AML-193 (cell line): Measurements from ENCODE around the gene HNRNPU.

Source experiments
- DNase-seq, 2 experiments: peaks; one replicate each; lab custom pipeline; 2025; lab: John Stamatoyannopoulos, UW

The HNRNPU gene

GRCh38 chr1:244864253-244865027 lies at the start of gene HNRNPU:
Gene HNRNPU (minus strand): TSS chr1:244864543. CDS start chr1:244864307, 236 bp downstream.
- peak; percentile 93 to 94 for DNase-seq

GRCh38 chr1:244913806-244914205 lies 49.5 kb upstream of the HNRNPU start:
- no peak for DNase-seq

- no peak for DNase-seq
These were observed 39.8 kb upstream of the HNRNPU start for GRCh38 chr1:244904119-244904518.

DNA sequence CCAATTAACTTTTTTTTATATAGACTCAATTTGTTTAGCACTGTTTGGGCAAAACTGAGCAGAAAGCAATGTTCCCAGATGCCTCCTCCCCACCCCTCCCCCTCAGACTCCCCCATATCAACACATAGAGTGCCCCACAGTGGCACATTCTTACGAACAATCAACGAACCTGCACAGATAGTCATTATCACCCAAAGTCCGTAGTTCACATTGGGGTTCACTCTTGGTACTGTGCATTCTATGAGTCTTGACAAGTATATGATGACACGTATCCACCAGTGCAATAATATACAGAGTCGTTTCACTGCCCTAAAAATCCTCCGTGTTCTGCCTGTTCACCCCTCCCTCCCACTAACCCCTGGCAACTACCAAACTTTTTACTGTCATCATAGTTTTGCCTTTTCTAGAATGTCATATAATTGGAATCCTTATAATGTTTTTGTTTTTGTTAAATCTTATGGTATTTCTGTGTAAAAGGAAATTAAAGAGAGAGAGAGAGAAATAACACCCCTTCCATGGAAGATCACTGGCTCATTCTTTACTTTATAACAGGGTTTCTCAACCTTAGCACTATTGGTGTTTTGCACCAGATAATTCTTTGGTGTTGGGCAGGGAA lies 37.2 kb upstream of the HNRNPU start:
- no peak for DNase-seq

GRCh38 chr1:244897476-244898254 lies 33.3 kb upstream of the HNRNPU start:
- DNase-seq, result no peak

GRCh38 chr1:244896550-244896949 lies 32.2 kb upstream of the HNRNPU start:
- DNase-seq, result no peak

- DNase-seq, result no peak
These were observed 29.5 kb upstream of the HNRNPU start for GRCh38 chr1:244893836-244894235.

DNA sequence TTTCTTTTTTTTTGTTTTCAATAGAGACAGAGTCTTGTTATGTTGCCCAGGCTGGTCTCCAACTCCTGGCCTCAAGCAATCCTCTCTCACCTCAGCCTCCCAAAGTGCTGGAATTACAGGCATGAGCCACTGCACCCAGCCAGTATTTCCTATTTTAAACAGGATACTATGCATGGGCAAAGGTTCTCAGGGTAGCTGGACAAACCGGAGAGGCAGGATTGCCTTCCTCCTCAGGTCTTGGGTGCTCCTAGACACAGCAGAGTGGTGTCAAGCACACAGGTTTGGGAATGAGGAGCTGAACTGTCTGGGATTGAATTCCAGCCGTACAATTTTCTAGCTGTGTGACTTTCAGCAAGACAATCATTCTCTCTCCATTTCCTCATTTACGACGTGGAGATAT lies 22.9 kb upstream of the HNRNPU start:
- DNase-seq, result no peak

DNA sequence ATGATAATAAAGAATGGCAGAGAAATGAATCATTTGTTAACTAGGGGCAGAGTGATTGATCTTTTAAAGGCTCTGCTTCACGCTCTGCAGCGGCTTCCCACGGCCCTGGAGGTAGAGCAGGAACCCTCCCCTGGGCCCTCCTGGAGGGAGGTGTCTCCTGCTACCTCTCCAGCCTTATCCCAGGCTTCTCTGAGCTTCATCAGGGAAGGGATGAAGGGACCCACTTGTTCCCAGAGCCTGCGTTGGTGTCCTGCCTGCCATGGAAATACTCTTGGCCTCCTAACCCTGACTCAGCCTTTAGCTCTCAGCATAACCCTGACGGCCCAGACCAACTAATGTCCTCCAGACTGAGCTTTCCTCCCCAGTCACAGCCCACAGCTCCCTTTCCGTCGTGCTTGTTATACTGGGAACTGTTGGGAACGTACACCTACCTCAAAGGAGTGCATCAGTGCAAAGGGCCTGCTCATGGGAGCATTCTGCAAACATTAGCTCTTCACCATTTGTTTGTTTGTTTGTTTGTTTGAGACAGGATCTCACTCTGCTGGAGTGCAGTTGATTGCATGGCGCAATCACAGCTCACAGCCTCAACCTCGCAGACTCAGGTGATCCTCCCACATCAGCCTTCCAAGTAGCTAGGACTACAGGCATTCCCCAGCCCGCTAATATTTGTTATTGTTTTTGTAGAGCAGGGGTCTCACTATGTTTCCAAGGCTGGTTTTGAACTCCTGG lies 17.4 kb upstream of the HNRNPU start:
- DNase-seq, result no peak

GRCh38 chr1:244878681-244879080 lies 14.3 kb upstream of the HNRNPU start:
- DNase-seq, result no peak

DNA sequence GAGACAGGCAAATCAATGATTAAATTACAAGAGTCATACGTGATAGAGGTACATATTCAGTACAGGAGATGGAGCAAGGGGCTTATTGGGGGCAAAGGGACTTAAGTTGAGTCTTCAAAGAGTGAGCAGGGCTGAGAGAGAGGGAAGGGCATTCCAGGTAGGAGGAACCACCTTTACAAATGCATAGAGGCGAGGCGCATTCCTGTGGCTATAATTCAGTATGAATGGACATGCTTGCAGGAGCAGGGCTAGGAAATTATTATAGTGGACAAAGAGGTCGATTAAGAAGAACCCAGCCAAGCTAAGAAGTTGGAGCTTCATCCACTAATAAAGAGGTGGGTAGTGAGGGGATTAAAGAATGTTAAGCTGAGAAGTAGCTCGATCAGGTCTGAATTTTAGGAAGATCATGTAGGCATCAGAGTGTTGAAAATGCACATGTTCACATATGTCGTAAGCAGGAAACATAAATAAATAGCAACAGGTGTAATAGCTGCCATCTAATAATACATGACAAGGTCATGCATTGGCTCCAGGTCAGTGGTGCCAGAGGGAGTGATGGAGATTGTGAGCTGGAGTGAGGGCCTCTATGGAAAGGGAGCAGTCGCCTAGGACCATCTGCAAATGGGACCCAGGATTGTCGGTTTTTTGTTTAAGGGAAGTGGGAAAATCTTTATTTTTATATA lies 12.0 kb upstream of the HNRNPU start:
- no peak for DNase-seq

GRCh38 chr1:244874974-244875579 lies 10.7 kb upstream of the HNRNPU start:
- no peak for DNase-seq

DNA sequence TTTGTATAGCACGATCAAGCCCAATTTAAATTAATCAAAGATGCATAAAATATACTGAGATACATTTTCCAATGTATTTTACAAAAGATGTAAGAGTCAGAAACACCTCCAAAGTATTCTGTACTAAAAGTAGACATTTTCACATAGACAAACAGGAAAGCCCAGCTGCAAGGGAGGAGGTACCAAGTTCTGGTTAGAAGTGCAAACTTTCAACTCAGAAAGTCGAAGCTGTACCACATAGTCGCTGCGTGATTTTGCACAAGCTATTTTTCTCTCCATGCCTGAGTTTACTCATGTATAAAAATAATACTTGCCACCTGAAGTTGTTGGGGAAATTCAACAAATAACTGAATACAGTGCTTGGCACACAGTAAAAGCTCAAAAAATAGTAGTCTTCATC lies 5.6 kb upstream of the HNRNPU start:
- no peak for DNase-seq

DNA sequence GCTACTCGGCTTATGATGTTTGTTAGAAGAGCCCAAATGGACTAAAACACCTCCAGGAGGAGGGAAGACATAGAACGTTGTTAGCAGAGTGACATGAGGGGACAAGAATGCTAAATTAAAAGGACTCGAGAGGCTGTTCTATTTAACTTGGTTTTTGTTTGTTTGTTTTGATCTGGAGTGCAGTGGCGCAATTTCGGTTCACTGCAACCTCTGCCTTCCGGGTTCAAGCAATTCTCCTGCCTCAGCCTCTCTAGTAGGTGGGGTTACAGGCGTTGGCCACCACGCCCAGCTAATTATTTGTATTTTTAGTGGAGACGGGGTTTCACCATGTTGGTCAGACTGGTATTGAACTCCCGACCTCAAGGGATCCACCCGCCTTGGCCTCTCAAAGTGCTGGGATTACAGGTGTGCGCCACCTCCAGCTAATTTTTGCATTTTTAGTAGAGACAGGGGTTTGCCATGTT lies 5.1 kb upstream of the HNRNPU start:
- DNase-seq, result no peak

DNA sequence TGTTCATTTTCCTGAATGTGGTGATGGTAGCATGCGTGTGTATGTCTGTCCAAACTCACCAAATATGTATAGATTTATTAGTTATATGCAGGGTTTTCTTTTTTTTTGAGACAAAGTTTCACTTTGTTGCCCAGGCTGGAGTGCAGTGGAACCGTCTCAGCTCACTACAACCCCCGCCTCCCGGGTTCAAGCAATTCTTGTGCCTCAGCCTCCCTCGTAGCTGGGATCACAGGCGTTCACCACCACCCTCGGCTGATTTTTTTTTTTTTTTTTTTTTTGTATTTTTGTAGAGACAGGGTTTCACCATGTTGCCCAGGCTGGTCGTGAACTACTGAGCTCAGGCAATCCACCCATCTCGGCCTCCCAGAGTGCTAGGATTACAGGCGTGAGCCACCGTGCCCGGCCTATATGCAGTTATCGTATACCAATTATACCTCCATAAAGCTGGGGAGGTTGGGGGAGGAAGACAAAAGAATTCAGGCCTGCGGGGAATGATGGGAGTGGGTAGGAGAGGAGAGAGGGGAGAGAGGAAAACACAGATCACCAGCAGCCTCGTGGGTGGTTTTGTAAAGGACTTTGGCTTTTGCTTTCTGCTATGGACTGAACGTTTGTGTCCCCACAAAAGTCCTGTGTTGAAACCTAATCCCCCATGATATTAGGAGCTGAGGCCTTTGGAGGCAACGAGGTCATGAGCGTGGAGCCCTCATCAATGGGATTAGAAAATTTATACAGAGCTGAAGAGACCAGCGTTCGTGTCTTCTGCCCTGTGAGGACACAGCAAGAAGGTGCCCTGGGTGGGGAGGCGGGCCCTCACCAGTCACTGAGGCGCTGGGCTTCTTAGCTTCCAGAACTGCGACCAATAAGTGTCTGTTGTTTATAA lies 4.4 kb upstream of the HNRNPU start:
- no peak for DNase-seq

DNA sequence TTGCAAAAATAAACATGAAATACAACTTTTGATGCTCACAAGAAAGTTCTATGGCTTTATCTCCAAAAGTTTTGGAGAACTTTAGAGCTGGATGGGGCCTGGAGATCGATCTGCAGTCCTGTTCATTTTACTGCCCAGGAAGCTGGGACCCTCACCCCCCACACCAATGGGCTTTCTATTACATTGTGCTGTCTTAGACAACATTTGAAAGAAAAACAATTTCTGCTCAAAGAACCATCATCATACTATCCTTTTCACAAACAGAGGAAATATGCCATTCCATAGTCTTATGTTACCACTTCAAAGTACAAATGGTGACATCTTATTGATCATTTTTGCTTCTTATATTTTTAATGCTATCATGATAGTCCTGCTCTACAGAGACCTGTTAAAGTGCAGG lies 2.0 kb upstream of the HNRNPU start:
- DNase-seq, result no peak

GRCh38 chr1:244865820-244866219 lies 1.5 kb upstream of the HNRNPU start:
- no peak for DNase-seq

- DNase-seq, result no peak
These were observed 657 bp upstream of the HNRNPU start for GRCh38 chr1:244865028-244865371.

DNA sequence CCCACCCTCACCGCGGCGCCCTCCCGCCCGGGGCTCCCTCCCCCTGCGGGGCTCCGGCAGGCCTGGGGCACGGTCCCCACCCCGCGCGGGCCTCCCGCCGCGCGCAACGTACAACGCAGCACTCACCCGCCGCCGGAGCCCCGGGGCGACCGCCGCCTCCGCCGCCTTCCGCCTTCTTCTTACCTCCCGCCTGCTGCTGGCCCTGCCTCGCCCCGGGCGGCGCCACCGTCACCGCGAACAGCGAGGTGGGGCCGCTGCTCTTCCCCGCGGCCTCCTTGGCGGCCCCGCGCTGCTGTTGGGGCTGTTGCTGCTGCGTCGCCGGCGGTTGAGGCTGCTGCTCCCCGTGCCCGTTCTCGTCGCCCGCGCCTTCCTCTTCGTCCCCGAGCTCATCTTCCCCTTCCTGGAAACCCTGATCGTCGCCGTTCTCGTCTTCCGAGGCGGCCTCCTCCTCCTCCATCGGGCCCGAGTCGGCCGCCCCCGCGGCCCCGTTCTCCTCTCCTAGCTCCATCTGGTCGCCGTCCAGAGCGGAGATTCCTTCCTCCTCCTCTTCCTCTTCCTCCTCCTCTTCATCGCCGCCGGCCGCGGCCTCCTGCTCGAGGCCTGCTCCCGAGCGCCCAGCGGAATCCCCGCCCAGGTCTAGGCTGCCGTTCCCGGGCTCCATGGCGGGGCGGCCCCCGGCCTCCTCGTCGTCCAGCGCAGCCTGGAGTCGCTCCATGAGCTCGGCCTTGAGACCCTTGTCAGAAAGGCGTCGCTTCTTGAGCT lies 671 bp downstream of the HNRNPU start:
- DNase-seq, result no peak
